Type B pancreatic cell (in vitro differentiated cells): ENCODE data around the gene ERC1. TPM values are rescaled to one million over a fixed set of nuclear protein-coding genes. Genes with fewer than 3 reads are reported as not detected.

Experiments
- DNase-seq: peaks from one replicate; pipeline ENCODE4 v3.0.0; 2021; ENCODE audit warnings: mixed read lengths; ENCODE audit not compliant: unreplicated experiment; ENCODE audit errors: extremely low spot score
- H3K27ac Mint-ChIP-seq: 2 replicates; pipeline ENCODE4 v1.8.0; 2021; ENCODE audit warnings: mild to moderate bottlenecking, mixed read lengths
- H3K27me3 Mint-ChIP-seq: 2 replicates; pipeline ENCODE4 v1.8.0; 2021; ENCODE audit warnings: mixed read lengths
- H3K36me3 Mint-ChIP-seq: 2 replicates; pipeline ENCODE4 v1.8.0; 2021; ENCODE audit warnings: mixed read lengths
- H3K4me1 Mint-ChIP-seq: one replicate; pipeline ENCODE4 v1.8.0; 2021; ENCODE audit warnings: mixed read lengths; ENCODE audit not compliant: unreplicated experiment
- H3K4me3 Mint-ChIP-seq: 2 replicates; pipeline ENCODE4 v1.8.0; 2021; ENCODE audit warnings: mild to moderate bottlenecking, mixed read lengths
- H3K9me3 Mint-ChIP-seq: 2 replicates; pipeline ENCODE4 v1.8.0; 2021; ENCODE audit warnings: mixed read lengths
- total RNA-seq: library from RNA; stranded (reverse); gene quantifications from 2 replicates; pipeline ENCODE4 v1.2.1, GENCODE V29; 2021; ENCODE audit warnings: low replicate concordance
- TF ChIP-seq, protein P1 (sequence below): fragments of 200-600 bp; sonication (generic); conservative IDR thresholded peaks from 2 replicates; pipeline ENCODE4 v1.5.0; 2021; ENCODE audit warnings: antibody characterized with exemption, mild to moderate bottlenecking

The ERC1 gene
- total RNA-seq, 1 donor from 2014 or later, result 62.8 TPM

DNA sequence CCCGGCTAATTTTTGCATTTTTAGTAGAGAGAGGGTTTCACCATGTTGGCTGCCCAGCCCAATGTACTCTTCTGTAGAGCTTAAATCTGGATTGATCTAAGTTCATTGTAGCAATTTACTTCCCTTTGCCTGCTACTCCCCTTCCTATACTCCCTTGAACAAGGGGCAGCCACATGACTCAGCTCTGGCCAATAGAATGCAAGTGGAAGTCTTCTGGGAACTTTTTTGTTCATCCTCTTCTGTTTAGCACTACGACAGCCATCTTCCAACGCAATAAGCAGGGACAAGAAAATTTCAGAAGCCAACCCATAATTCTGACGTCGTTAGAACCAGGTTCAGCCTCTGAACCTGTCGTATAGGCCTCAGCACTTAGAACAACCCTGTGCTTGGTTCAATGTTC lies 35.1 kb upstream of the ERC1 start:
- H3K4me3 Mint-ChIP-seq, result no peak overlapping the region

DNA sequence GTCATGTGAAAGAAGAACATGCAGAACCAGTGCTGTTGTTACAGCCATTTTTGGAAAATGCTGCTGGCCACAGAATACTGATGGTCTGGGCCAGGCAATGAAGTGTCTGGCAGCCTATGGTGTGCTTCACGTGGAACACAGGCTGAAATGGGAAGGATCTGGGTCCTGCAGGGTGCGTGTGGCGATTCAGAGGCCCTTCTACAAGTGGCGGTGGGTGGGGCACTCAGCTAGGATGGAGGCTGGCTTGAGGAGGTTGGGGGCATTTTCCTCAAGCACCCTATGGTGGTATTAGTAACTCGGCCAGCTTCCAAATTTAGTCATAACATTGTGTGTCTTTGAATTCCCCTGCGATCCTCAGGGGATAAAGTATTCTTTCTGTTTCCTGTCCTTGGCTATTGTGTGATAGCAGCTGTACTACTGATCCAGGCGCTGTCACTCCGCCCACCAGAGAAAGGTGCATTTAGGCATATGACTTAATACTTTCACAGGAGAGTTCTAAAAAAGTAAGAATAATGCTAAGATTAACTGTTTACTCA lies 32.4 kb upstream of the ERC1 start:
- TF ChIP-seq, protein P1, sequence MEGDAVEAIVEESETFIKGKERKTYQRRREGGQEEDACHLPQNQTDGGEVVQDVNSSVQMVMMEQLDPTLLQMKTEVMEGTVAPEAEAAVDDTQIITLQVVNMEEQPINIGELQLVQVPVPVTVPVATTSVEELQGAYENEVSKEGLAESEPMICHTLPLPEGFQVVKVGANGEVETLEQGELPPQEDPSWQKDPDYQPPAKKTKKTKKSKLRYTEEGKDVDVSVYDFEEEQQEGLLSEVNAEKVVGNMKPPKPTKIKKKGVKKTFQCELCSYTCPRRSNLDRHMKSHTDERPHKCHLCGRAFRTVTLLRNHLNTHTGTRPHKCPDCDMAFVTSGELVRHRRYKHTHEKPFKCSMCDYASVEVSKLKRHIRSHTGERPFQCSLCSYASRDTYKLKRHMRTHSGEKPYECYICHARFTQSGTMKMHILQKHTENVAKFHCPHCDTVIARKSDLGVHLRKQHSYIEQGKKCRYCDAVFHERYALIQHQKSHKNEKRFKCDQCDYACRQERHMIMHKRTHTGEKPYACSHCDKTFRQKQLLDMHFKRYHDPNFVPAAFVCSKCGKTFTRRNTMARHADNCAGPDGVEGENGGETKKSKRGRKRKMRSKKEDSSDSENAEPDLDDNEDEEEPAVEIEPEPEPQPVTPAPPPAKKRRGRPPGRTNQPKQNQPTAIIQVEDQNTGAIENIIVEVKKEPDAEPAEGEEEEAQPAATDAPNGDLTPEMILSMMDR, result no peak
- Mint-ChIP-seq H3K4me3 (no peak overlapping the region), H3K27me3 (no peaks in the 10 kb centered on the region), H3K9me3 (peaks cover under 1% of the 10 kb centered on the region), H3K36me3 (peaks cover 4% of the 10 kb centered on the region), H3K4me1 (no peaks in the 10 kb centered on the region), H3K27ac (no peak overlapping the region)
- no peak for DNase-seq

More for the DNA sequence above, 35.1 kb upstream of the ERC1 start:
- Mint-ChIP-seq H3K9me3 (no peaks in the 10 kb centered on the region), H3K27ac (no peak overlapping the region), H3K4me1 (no peaks in the 10 kb centered on the region), H3K36me3 (peaks cover 3% of the 10 kb centered on the region), H3K27me3 (no peaks in the 10 kb centered on the region)
- TF ChIP-seq, protein P1, result no peak
- no peak for DNase-seq

DNA sequence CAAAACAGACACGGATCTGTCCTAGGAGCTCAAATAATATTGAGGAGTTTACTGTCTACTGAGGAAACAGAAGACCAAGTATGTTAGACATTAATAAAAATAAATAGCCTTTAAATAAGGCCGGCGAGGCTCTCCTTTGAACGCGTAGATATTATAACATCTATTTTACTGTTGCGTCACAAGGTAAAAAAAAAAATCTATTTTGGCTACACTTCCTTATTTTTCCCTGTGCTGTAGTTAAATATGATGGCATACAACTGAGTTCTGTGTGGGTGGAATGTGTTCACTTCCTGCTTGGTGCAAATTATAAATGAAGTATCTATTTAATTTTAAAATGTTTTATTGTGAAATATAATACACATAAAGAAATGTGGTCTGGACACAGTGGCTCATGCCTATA lies 24.3 kb upstream of the ERC1 start:
- no peaks in the 10 kb centered on the region for H3K4me1 Mint-ChIP-seq

DNA sequence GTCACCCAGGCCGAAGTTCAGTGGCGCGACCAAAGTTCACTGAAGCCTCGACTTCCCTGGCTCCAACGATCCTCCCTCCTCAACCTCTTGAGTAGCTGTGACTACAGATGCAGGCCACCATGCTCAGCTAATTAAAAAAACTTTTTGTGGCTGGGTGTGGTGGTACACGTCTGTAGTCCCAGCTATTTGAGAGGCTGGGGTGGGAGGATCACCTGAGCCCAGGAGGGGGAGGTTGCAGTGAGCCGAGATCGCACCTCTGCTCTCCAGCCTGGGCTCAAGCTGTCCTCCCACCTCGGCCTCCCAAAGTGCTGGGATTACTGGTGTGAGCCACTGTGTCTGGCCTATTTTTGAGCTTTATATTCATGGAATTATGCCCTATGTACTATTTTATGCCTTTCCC lies 23.4 kb upstream of the ERC1 start:
- TF ChIP-seq, protein P1, result no peak
- no peaks in the 10 kb centered on the region for H3K27me3 Mint-ChIP-seq
- H3K27ac Mint-ChIP-seq, result no peak overlapping the region
- H3K9me3 Mint-ChIP-seq, result peaks cover 4% of the 10 kb centered on the region
- DNase-seq, result no peak
- H3K36me3 Mint-ChIP-seq, result peaks cover 8% of the 10 kb centered on the region
- no peak overlapping the region for H3K4me3 Mint-ChIP-seq
- H3K4me1 Mint-ChIP-seq, result no peaks in the 10 kb centered on the region

More for the DNA sequence above, 24.3 kb upstream of the ERC1 start:
- DNase-seq, result no peak
- TF ChIP-seq, protein P1, result no peak
- H3K9me3 Mint-ChIP-seq, result peaks cover 4% of the 10 kb centered on the region
- no peaks in the 10 kb centered on the region for H3K27me3 Mint-ChIP-seq
- H3K36me3 Mint-ChIP-seq, result peaks cover 4% of the 10 kb centered on the region
- H3K4me3 Mint-ChIP-seq, result no peak overlapping the region
- peak overlapping the region; percentile 10 for H3K27ac Mint-ChIP-seq

DNA sequence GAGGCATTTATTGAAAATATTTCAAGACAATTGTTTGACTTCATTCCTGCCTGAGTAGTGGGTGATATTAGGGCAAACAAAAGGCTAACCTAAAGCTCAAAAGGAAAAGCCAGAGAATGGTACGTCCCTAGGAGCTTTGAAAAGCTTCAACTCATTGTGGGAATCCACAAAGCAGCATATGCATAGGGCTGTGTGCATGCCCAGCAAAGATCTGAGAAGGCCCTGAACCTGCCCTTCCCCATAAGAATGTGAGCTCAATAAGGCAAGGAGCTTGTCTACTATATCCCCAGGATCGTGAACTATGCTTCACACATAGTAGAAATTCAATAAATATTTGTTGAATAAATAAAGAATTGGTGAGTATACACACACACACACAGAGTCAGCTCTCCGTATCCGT lies 22.5 kb upstream of the ERC1 start:
- H3K27me3 Mint-ChIP-seq, result no peaks in the 10 kb centered on the region
- peaks cover 4% of the 10 kb centered on the region for H3K9me3 Mint-ChIP-seq
- DNase-seq, result no peak
- no peak overlapping the region for H3K4me3 Mint-ChIP-seq
- TF ChIP-seq, protein P1, result no peak
- peaks cover 8% of the 10 kb centered on the region for H3K36me3 Mint-ChIP-seq
- no peak overlapping the region for H3K27ac Mint-ChIP-seq
- H3K4me1 Mint-ChIP-seq, result no peaks in the 10 kb centered on the region

DNA sequence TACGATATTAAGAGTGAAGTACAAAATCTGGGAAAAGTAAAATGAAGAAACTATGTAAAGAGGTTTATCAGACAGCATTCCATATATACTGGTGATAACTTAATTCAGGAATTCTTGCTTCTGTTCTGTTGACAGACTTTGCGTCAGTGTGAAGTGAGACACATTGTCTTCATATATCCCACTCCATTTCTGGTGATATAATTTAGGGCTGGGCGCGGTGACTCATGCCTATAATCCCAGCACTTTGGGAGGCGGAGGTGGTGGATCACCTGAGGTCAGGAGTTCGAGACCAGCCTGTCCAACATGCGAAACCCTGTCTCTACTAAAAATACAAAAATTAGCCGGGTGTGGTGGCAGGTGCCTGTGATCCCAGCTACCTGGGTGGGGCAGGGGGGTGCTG lies 21.2 kb upstream of the ERC1 start:
- Mint-ChIP-seq H3K4me1 (no peaks in the 10 kb centered on the region), H3K27ac (no peak overlapping the region), H3K36me3 (peaks cover 11% of the 10 kb centered on the region), H3K4me3 (no peak overlapping the region), H3K27me3 (no peaks in the 10 kb centered on the region), H3K9me3 (no peaks in the 10 kb centered on the region)
- TF ChIP-seq, protein P1, result no peak
- no peak for DNase-seq
